Measurements from ENCODE around the gene RCOR1.

The RCOR1 gene

GRCh38 chr14:102726191-102726949, 133.9 kb downstream of the RCOR1 start:
- Histone ChIP-seq H3K4me2 (ENCODE audit: low read depth, low read length, poor library complexity, severe bottlenecking) (no peak overlapping the region), H3K9ac (ENCODE audit: low read length) (no peak overlapping the region), H3K4me3 (ENCODE audit: insufficient read depth, low read length, poor library complexity, severe bottlenecking) (no peak overlapping the region), H3K79me2 (ENCODE audit: insufficient read depth, low read length) (no peaks in the 10 kb centered on the region), H3K36me3 (ENCODE audit: low read length) (peaks cover 13% of the 10 kb centered on the region; the same call in 1 of the 2 replicates), H3K9me2 (replicated peaks; ENCODE audit: insufficient read depth, low read length) (no peaks in the 10 kb centered on the region), H3K9me3 (ENCODE audit: insufficient read depth, low read length) (no peaks in the 10 kb centered on the region), H3K27ac (ENCODE audit: low read depth, low read length) (no peak overlapping the region), H3K27me3 (ENCODE audit: low read length) (no peaks in the 10 kb centered on the region), H2AFZ (ENCODE audit: low read depth, low read length, severe bottlenecking) (no peak overlapping the region), H4K20me1 (ENCODE audit: low read depth, low read length) (no peaks in the 10 kb centered on the region), H3F3A (ENCODE audit: insufficient read depth) (no peaks in the 10 kb centered on the region)
- TF ChIP-seq EZH2phosphoT487 (conservative IDR thresholded peaks at IDR 0.05; ENCODE audit: low read length) = no peak
- no peak for TF ChIP-seq CTCF (IDR thresholded peaks at IDR 0.05; ENCODE audit: insufficient read depth, low read length, poor library complexity, severe bottlenecking)

GRCh38 chr14:102727336-102728095, 135.1 kb downstream of the RCOR1 start:
- Histone ChIP-seq H3K4me2 (ENCODE audit: low read depth, low read length, poor library complexity, severe bottlenecking) (no peak overlapping the region), H4K20me1 (ENCODE audit: low read depth, low read length) (no peaks in the 10 kb centered on the region), H3K27ac (ENCODE audit: low read depth, low read length) (no peak overlapping the region), H3K9ac (ENCODE audit: low read length) (no peak overlapping the region), H3K79me2 (ENCODE audit: insufficient read depth, low read length) (no peaks in the 10 kb centered on the region), H3F3A (ENCODE audit: insufficient read depth) (no peaks in the 10 kb centered on the region), H3K4me3 (ENCODE audit: insufficient read depth, low read length, poor library complexity, severe bottlenecking) (no peak overlapping the region), H2AFZ (ENCODE audit: low read depth, low read length, severe bottlenecking) (no peak overlapping the region), H3K9me2 (replicated peaks; ENCODE audit: insufficient read depth, low read length) (no peaks in the 10 kb centered on the region), H3K27me3 (ENCODE audit: low read length) (no peaks in the 10 kb centered on the region), H3K9me3 (ENCODE audit: insufficient read depth, low read length) (no peaks in the 10 kb centered on the region), H3K36me3 (ENCODE audit: low read length) (peaks cover 5% of the 10 kb centered on the region; the same call in 1 of the 2 replicates)
- TF ChIP-seq EZH2phosphoT487 (conservative IDR thresholded peaks at IDR 0.05; ENCODE audit: low read length) = no peak
- no peak for TF ChIP-seq CTCF (IDR thresholded peaks at IDR 0.05; ENCODE audit: insufficient read depth, low read length, poor library complexity, severe bottlenecking)

- Histone ChIP-seq H3F3A (ENCODE audit: insufficient read depth) (no peaks in the 10 kb centered on the region), H3K27me3 (ENCODE audit: low read length) (no peaks in the 10 kb centered on the region), H3K4me3 (ENCODE audit: insufficient read depth, low read length, poor library complexity, severe bottlenecking) (no peak overlapping the region), H3K9me3 (ENCODE audit: insufficient read depth, low read length) (no peaks in the 10 kb centered on the region), H3K36me3 (ENCODE audit: low read length) (peaks cover 5% of the 10 kb centered on the region; the same call in 1 of the 2 replicates), H3K27ac (ENCODE audit: low read depth, low read length) (no peak overlapping the region), H3K79me2 (ENCODE audit: insufficient read depth, low read length) (no peaks in the 10 kb centered on the region), H2AFZ (ENCODE audit: low read depth, low read length, severe bottlenecking) (no peak overlapping the region), H4K20me1 (ENCODE audit: low read depth, low read length) (no peaks in the 10 kb centered on the region), H3K9ac (ENCODE audit: low read length) (no peak overlapping the region), H3K9me2 (replicated peaks; ENCODE audit: insufficient read depth, low read length) (no peaks in the 10 kb centered on the region), H3K4me2 (ENCODE audit: low read depth, low read length, poor library complexity, severe bottlenecking) (no peak overlapping the region)
- no peak for TF ChIP-seq CTCF (IDR thresholded peaks at IDR 0.05; ENCODE audit: insufficient read depth, low read length, poor library complexity, severe bottlenecking)
- no peak for TF ChIP-seq EZH2phosphoT487 (conservative IDR thresholded peaks at IDR 0.05; ENCODE audit: low read length)
Observed at GRCh38 chr14:102728501-102728900, 136.1 kb downstream of the RCOR1 start.
